ENCODE measurements around the gene PTPRN. TPM values are rescaled to one million over a fixed set of nuclear protein-coding genes. Genes with fewer than 3 reads are reported as not detected.

The PTPRN gene
- 17.5 and 35.6 TPM in 2 replicates for total RNA-seq (ENCODE audit: low replicate concordance)
- long read RNA-seq, partial matches to known transcripts, result 4 of 4 reads
- long read RNA-seq, other reads (novel, unspliced or antisense), result 0 of 4 reads

DNA sequence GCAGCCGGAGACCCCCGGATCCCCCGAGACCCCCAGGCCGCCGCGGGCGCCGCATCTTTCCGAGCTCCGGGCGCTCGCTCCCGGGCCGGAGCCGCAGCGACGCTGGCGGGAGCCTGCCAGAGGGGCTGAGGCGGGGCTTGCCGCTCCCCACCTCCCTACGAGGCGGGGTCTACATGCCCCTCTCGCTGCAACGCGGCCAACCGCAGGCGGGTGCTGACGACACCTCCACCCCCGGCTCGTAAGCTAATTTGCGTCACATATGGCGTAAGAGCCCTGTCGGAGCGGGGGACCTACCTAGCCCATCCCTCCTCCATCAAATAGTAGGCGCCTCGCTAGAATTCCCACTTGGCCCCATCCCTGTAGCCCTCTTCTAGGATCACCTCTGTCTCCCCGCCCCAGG lies at the start of gene PTPRN:
Gene PTPRN, minus strand, starts transcription at position 124 of the 400 bp plus-strand sequence. Its CDS starts 69 bp downstream, at position 55.
- Mint-ChIP-seq H3K9me3 (no peaks in the 10 kb centered on the region), H3K27me3 (peaks cover 79% of the 10 kb centered on the region), H3K36me3 (no peaks in the 10 kb centered on the region), H3K4me1 (ENCODE audit: unreplicated experiment) (no peaks in the 10 kb centered on the region), H3K27ac (no peak within 1 kb of the TSS), H3K4me3 (peak within 1 kb of the TSS; percentile 78)
- no peak for DNase-seq (ENCODE audit: extremely low spot score, unreplicated experiment)
- TF ChIP-seq CTCF (conservative IDR thresholded peaks at IDR 0.05), result no peak

DNA sequence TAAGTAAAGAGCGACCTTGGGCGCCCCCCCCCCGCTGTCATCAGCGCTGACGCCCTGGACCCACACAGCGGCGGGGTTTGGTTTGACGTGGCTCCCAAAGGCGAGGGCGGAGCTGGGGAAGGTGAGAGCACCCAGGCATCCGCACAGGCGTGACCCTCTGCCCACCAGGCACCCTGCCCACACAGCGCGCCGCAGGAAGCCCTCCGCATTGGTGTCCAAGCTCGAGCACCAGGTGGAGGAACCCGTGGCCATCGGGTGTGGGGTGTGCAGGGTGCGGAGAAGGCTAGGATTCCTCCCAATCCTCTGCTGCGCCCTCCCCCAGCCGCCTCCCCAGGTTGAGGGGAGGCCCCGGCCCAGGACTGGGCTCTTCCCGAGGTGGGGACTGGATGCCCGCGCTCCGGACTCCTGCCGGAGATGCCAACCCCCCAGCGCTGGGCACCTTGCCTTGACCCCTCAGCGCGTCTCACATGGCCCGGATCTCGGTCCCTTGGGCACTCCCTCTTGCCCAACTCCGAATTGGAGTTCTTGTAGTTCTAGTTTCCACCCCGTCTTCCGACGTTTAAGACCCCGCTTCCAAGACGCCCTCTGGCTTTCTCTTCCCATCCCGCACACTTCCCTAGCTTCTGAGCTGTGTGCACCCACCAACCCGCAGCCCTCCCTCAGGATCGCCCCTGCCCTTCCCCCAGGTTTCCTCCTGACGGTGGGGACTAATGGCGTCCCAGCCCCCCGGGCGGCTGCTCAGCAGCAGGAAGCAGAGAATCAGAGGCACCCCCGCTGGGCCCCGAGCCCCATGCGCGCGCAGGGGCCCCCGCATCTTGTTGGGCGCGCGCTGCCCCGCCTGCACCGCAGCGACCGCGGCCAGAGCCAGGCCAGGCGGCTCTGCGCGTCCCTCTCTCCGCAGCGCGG lies 49.2 kb upstream of the PTPRN start:
- peak overlapping the region; percentile 51 for H3K4me3 Mint-ChIP-seq
- peaks cover 7% of the 10 kb centered on the region for H3K36me3 Mint-ChIP-seq
- no peak overlapping the region for H3K27ac Mint-ChIP-seq

DNA sequence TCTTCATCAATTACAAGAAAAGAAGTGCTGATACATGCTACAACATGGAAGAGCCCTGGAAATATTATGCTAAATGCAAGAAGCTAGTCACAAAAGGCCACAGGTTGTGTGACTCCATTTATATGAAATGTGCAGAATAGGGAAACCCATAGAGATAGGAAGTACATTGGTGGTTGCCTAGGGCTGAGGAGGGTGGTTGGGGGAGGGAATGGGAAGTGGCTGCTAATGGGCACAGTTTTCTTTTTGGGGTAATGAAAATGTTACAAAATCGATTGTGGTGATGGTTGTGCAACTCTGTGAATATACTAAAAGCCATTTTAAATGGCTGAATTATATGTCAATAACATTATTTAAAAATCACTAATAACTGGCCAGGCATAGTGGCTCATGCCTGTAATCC lies 47.6 kb upstream of the PTPRN start:
- no peaks in the 10 kb centered on the region for H3K9me3 Mint-ChIP-seq

More for the DNA sequence above, 49.2 kb upstream of the PTPRN start:
- no peak for TF ChIP-seq CTCF (conservative IDR thresholded peaks at IDR 0.05)
- DNase-seq (ENCODE audit: extremely low spot score, unreplicated experiment), result no peak
- H3K4me1 Mint-ChIP-seq (ENCODE audit: unreplicated experiment), result no peaks in the 10 kb centered on the region
- no peaks in the 10 kb centered on the region for H3K9me3 Mint-ChIP-seq
- H3K27me3 Mint-ChIP-seq, result peaks cover 87% of the 10 kb centered on the region

DNA sequence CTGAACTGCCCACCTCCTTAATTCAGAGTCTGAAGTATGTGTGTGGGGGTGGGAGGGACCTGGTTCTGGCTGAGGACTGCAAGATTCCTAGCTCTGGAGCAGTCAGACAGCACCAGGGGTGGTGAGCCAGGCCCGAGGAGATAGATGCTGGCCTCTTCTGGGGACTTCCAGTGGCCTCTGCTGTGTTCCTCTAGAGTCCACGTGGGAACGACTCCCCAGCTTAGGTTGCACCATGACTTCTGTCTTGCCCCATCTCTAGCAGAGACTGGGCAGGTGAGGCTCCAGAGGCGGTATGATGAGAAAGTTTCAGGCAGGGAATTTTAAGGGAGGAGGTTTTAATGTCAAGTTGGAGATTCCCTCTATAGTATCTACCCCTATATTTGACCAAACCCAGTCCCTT lies 45.4 kb upstream of the PTPRN start:
- H3K4me3 Mint-ChIP-seq, result no peak overlapping the region
- DNase-seq (ENCODE audit: extremely low spot score, unreplicated experiment), result no peak
- peaks cover 83% of the 10 kb centered on the region for H3K27me3 Mint-ChIP-seq
- H3K27ac Mint-ChIP-seq, result no peak overlapping the region
- peaks cover 3% of the 10 kb centered on the region for H3K36me3 Mint-ChIP-seq
- peaks cover 10% of the 10 kb centered on the region for H3K4me1 Mint-ChIP-seq (ENCODE audit: unreplicated experiment)
- TF ChIP-seq CTCF (conservative IDR thresholded peaks at IDR 0.05), result no peak
- H3K9me3 Mint-ChIP-seq, result no peaks in the 10 kb centered on the region

More for the DNA sequence above, 47.6 kb upstream of the PTPRN start:
- Mint-ChIP-seq H3K36me3 (peaks cover 3% of the 10 kb centered on the region), H3K27me3 (peaks cover 84% of the 10 kb centered on the region), H3K27ac (no peak overlapping the region), H3K4me3 (no peak overlapping the region), H3K4me1 (ENCODE audit: unreplicated experiment) (no peaks in the 10 kb centered on the region)
- TF ChIP-seq CTCF (conservative IDR thresholded peaks at IDR 0.05), result no peak
- DNase-seq (ENCODE audit: extremely low spot score, unreplicated experiment), result no peak

DNA sequence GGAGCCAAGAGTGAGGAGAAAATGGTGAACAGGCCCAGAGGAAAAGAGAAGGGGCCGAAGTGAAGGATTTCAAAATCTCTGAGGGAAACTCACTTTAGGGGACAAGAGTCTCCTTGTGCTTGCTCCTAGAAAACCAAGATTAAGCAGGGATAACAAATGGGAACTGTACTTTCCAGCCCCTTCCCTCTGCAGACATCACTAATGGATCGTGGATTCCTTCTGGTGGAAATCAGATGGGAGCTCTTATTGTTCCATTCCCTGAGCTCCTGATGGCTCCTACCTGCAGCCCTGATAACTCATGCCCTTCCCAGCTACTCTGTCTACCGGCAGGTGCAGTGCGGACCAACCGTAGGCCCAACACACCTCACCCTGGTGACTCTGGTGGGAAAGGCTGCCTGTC lies 43.9 kb upstream of the PTPRN start:
- no peak for DNase-seq (ENCODE audit: extremely low spot score, unreplicated experiment)
- Mint-ChIP-seq H3K27me3 (peaks cover 81% of the 10 kb centered on the region), H3K9me3 (no peaks in the 10 kb centered on the region), H3K27ac (no peak overlapping the region), H3K4me3 (no peak overlapping the region), H3K36me3 (peaks cover 3% of the 10 kb centered on the region), H3K4me1 (ENCODE audit: unreplicated experiment) (peaks cover 10% of the 10 kb centered on the region)
- no peak for TF ChIP-seq CTCF (conservative IDR thresholded peaks at IDR 0.05)

Measured in type B pancreatic cell (in vitro differentiated cells).